Activated CD4-positive, alpha-beta memory T cell treated with anti-CD3 and anti-CD28 coated beads for 36 hours (primary cell): ENCODE measurements around the gene CALCB. TPM values are rescaled to one million over a fixed set of nuclear protein-coding genes. Genes with fewer than 3 reads are reported as not detected.

Experiments used
- CTCF ChIA-PET: fragments of 350-600 bp; sonication (Branson Sonifier 250); formaldehyde crosslinking; loops from one replicate; lab custom pipeline; 2021; ENCODE audit warnings: antibody characterized with exemption, inconsistent platforms; lab: Charles Lee
- POLR2A ChIA-PET: fragments of 350-600 bp; sonication (Branson Sonifier 250); formaldehyde crosslinking; loops from one replicate; lab custom pipeline; 2021; ENCODE audit warnings: antibody characterized with exemption; lab: Charles Lee
- DNase-seq: peaks from one replicate; pipeline ENCODE4 v3.0.0-alpha.2; 2020
- H3K27ac Mint-ChIP-seq: one replicate; pipeline ENCODE4 v1.8.0; 2021; ENCODE audit warnings: mixed read lengths
- H3K27me3 Mint-ChIP-seq: one replicate; pipeline ENCODE4 v1.8.0; 2021; ENCODE audit warnings: mixed read lengths
- H3K36me3 Mint-ChIP-seq: one replicate; pipeline ENCODE4 v1.8.0; 2021; ENCODE audit warnings: mixed read lengths
- H3K4me1 Mint-ChIP-seq: one replicate; pipeline ENCODE4 v1.8.0; 2021; ENCODE audit warnings: low read depth, mixed read lengths
- H3K4me3 Mint-ChIP-seq: one replicate; pipeline ENCODE4 v1.8.0; 2021; ENCODE audit warnings: mild to moderate bottlenecking, mixed read lengths
- H3K9me3 Mint-ChIP-seq: one replicate; pipeline ENCODE4 v1.8.0; 2021; ENCODE audit warnings: mixed read lengths
- intact Hi-C: fragments of 100-400 bp; cut with micrococcal nuclease; formaldehyde crosslinking; loops from one replicate; pipeline ENCODE4 v1.15.1; 2023
- total RNA-seq, 2 experiments: library from RNA; stranded (reverse); gene quantifications; one replicate each; pipeline ENCODE4 v1.2.3, GENCODE V29; 2021

Gene CALCB
- total RNA-seq, 2 experiments from 2014 or later: 2.5 to 2.9 TPM

GRCh38 chr11:15124528-15124927, 51.1 kb downstream of the CALCB start:
- no peak for DNase-seq
- H3K27me3 Mint-ChIP-seq: peaks cover 26% of the 10 kb centered on the region
- H3K27ac Mint-ChIP-seq: no peak overlapping the region
- H3K36me3 Mint-ChIP-seq: no peaks in the 10 kb centered on the region
- CTCF ChIA-PET: no interaction called here
- no peak overlapping the region for H3K4me3 Mint-ChIP-seq
- no peaks in the 10 kb centered on the region for H3K4me1 Mint-ChIP-seq
- intact Hi-C loops: no loop called here
- H3K9me3 Mint-ChIP-seq: no peaks in the 10 kb centered on the region
- POLR2A ChIA-PET: no interaction called here

- DNase-seq: no peak
- intact Hi-C loops: no loop called here
- Mint-ChIP-seq H3K4me1 (no peaks in the 10 kb centered on the region), H3K27me3 (peaks cover 23% of the 10 kb centered on the region), H3K4me3 (no peak overlapping the region), H3K36me3 (no peaks in the 10 kb centered on the region), H3K9me3 (no peaks in the 10 kb centered on the region), H3K27ac (no peak overlapping the region)
- ChIA-PET POLR2A (no interaction called here), CTCF (interaction anchor here (1.6 kb wide), 1 partner anchor 27 kb away, joined by 4 read pairs; no protein-coding TSS in a partner anchor)
Observed at GRCh38 chr11:15127341-15127740, 53.9 kb downstream of the CALCB start.

Other genes with a start within 250 kb of the CALCB start
- gene CYP2R1, start 181.4 kb upstream of the CALCB start, total RNA-seq: 10 to 100 TPM; 14.6 to 14.8 TPM
- gene CALCA, start 101.2 kb upstream of the CALCB start, total RNA-seq: not detected
- gene INSC, start 41.3 kb downstream of the CALCB start, total RNA-seq: under 1 TPM; 0.34 to 0.36 TPM